ENCODE results near the gene CLIC4. TPM values are rescaled to one million over a fixed set of nuclear protein-coding genes. Genes with fewer than 3 reads are reported as not detected.
"Not testable (repeated sequence)": the region's sequence is repeated elsewhere in the genome, so short reads cannot be mapped to it uniquely, and the experiment has no call there.

The CLIC4 gene
- total RNA-seq, 1 experiment from 2014 or later, result 230 TPM

DNA sequence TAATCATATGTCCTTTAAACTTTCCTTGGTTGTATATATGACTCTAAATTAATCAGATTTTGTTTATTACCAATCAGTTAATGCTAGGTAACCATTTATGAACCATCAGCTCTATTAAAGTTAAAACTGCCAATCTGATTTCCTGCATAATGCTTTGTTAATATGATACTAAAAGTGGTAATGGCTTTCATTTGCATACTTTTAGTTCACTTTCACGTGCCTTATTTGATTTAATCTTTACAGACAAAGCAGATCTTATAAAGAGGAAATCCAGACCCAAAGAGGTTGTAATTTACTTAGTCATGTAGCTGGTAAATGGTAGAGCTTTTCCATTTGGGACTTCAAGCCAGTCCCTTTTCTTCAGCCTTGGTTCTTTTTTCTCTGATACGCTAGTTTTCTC is 61.3 kb downstream of the CLIC4 start:
- no peak overlapping the region; a peak in 1 of 7 replicates for H3K27ac Mint-ChIP-seq
- H3K9me3 ChIP-seq (ENCODE audit: control insufficient read depth, low read depth, low read length), result no peaks in the 10 kb centered on the region
- no peaks in the 10 kb centered on the region; the same call in 1 of the 2 replicates for H3K79me2 ChIP-seq (ENCODE audit: insufficient read depth, low read length)

DNA sequence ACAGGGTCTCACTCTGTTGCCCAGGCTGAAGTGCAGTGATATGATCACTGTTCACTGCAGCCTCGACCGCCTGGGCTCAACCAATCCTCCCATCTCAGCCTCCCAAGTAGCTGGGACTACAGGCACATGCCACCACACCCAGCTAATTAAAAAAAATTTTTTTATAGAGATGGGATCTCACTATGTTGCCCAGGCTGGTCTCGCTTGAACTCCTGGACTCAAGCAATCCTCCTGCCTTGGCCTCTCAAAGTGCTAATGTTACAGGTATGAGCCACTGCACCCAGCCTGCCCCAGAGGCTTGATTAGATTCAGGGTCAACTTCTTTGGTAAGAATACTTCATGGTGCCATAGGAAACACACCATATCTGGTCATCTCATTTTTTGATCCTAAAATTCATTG is 66.2 kb downstream of the CLIC4 start:
- not testable (repeated sequence) for H3K4me1 ChIP-seq (ENCODE audit: insufficient read depth, low read length); H3K14ac ChIP-seq (ENCODE audit: insufficient read depth, low read length); H3K23me2 ChIP-seq (ENCODE audit: insufficient read length, low read depth, low read length, poor library complexity, severe bottlenecking); H4K20me1 ChIP-seq (ENCODE audit: control insufficient read depth, insufficient read depth, insufficient read length); H2BK120ac ChIP-seq (ENCODE audit: low read depth, low read length, poor library complexity, severe bottlenecking); H4K91ac ChIP-seq (ENCODE audit: insufficient read length, low read depth, low read length); H3T11ph ChIP-seq (ENCODE audit: low read length); H3K18ac ChIP-seq (ENCODE audit: insufficient read length, low read depth, low read length); DNase-seq; H3K27ac Mint-ChIP-seq; H2BK15ac ChIP-seq (ENCODE audit: low read depth, low read length); H3K56ac ChIP-seq (ENCODE audit: insufficient read length, low read depth, low read length); H3K79me2 ChIP-seq (ENCODE audit: insufficient read depth, low read length); H3K4me1 Mint-ChIP-seq; H3K23ac ChIP-seq (ENCODE audit: insufficient read length, low read depth, low read length); H3K27me3 ChIP-seq (ENCODE audit: insufficient read depth, low read length); H3K27me3 Mint-ChIP-seq (ENCODE audit: low read depth); H4K8ac ChIP-seq (replicated peaks; ENCODE audit: insufficient read length, low read depth, low read length); H3K4ac ChIP-seq (ENCODE audit: low read depth, low read length); H2BK5ac ChIP-seq (ENCODE audit: insufficient read length, low read length); H2BK20ac ChIP-seq (ENCODE audit: low read depth, low read length, poor library complexity, severe bottlenecking); H4K5ac ChIP-seq (ENCODE audit: insufficient read length, low read depth, low read length); H3K9me3 Mint-ChIP-seq; H2BK12ac ChIP-seq (ENCODE audit: insufficient read length, low read depth, low read length); H3K27ac ChIP-seq (ENCODE audit: insufficient read length, low read depth, low read length); H3K4me2 ChIP-seq (ENCODE audit: insufficient read depth, insufficient read length, low read length); H2AK5ac ChIP-seq (ENCODE audit: insufficient read length, low read length); H3K9ac ChIP-seq (ENCODE audit: extremely low read depth, insufficient read length, low read length); H3K4me3 Mint-ChIP-seq; H3K79me1 ChIP-seq (ENCODE audit: insufficient read depth, low read depth, low read length, poor library complexity, severe bottlenecking); H3K9me3 ChIP-seq (ENCODE audit: control insufficient read depth, low read depth, low read length); H2AFZ ChIP-seq (ENCODE audit: low read length)
- no CpG with 5 or more reads among the region's 3 CpGs for WGBS (ENCODE audit: extremely low coverage, insufficient read length, low lambda C conversion rate)
- peaks cover 30 to 49% (median 35%) of the 10 kb centered on the region in 3 experiments for H3K36me3 Mint-ChIP-seq (ENCODE audit: insufficient read depth in 1 of 3, low read depth in 3 of 3)

More for the DNA sequence above, 61.3 kb downstream of the CLIC4 start:
- Histone ChIP-seq H2BK5ac (ENCODE audit: insufficient read length, low read length) (no peak overlapping the region), H3K27ac (ENCODE audit: insufficient read length, low read depth, low read length) (no peak overlapping the region), H2BK12ac (ENCODE audit: insufficient read length, low read depth, low read length) (no peak overlapping the region), H3K9ac (ENCODE audit: extremely low read depth, insufficient read length, low read length) (no peak overlapping the region), H2AK5ac (ENCODE audit: insufficient read length, low read length) (no peak overlapping the region), H3K4ac (ENCODE audit: low read depth, low read length) (no peak overlapping the region), H3K14ac (ENCODE audit: insufficient read depth, low read length) (no peak overlapping the region), H3K23ac (ENCODE audit: insufficient read length, low read depth, low read length) (no peak overlapping the region), H2BK120ac (ENCODE audit: low read depth, low read length, poor library complexity, severe bottlenecking) (no peak overlapping the region), H2BK20ac (ENCODE audit: low read depth, low read length, poor library complexity, severe bottlenecking) (no peak overlapping the region), H3K56ac (ENCODE audit: insufficient read length, low read depth, low read length) (no peak overlapping the region), H4K20me1 (ENCODE audit: control insufficient read depth, insufficient read depth, insufficient read length) (no peaks in the 10 kb centered on the region), H4K8ac (replicated peaks; ENCODE audit: insufficient read length, low read depth, low read length) (no peak overlapping the region), H3T11ph (ENCODE audit: low read length) (no peak overlapping the region), H4K5ac (ENCODE audit: insufficient read length, low read depth, low read length) (no peak overlapping the region), H3K23me2 (ENCODE audit: insufficient read length, low read depth, low read length, poor library complexity, severe bottlenecking) (no peaks in the 10 kb centered on the region), H3K79me1 (ENCODE audit: insufficient read depth, low read depth, low read length, poor library complexity, severe bottlenecking) (peaks cover 2% of the 10 kb centered on the region), H4K91ac (ENCODE audit: insufficient read length, low read depth, low read length) (no peak overlapping the region), H3K27me3 (ENCODE audit: insufficient read depth, low read length) (no peaks in the 10 kb centered on the region), H2AFZ (ENCODE audit: low read length) (no peak overlapping the region), H3K4me1 (ENCODE audit: insufficient read depth, low read length) (no peaks in the 10 kb centered on the region), H2BK15ac (ENCODE audit: low read depth, low read length) (no peak overlapping the region), H3K4me2 (ENCODE audit: insufficient read depth, insufficient read length, low read length) (no peak overlapping the region), H3K18ac (ENCODE audit: insufficient read length, low read depth, low read length) (no peak overlapping the region)
- Mint-ChIP-seq H3K36me3 (ENCODE audit: insufficient read depth in 1 of 3, low read depth in 3 of 3) (peaks cover 7 to 26% (median 18%) of the 10 kb centered on the region in 3 experiments; a peak in 6 of 7 replicates), H3K9me3 (no peaks in the 10 kb centered on the region), H3K4me3 (no peak overlapping the region), H3K27me3 (ENCODE audit: low read depth) (no peaks in the 10 kb centered on the region), H3K4me1 (peaks cover 4 to 10% of the 10 kb centered on the region in 2 experiments; a peak in 2 of 4 replicates)
- DNase-seq, result no peak
- WGBS (ENCODE audit: extremely low coverage, insufficient read length, low lambda C conversion rate), result no CpG with 5 or more reads among the region's 2 CpGs
- no peak for TF ChIP-seq CTCF (conservative IDR thresholded peaks at IDR 0.05)

All from H9 (cell line).